H9 (cell line): ENCODE measurements around the gene MAGI1. TPM values are rescaled to one million over a fixed set of nuclear protein-coding genes. Genes with fewer than 3 reads are reported as not detected.

Experiments
- DNase-seq: peaks from one replicate; pipeline ENCODE4 v3.0.0-alpha.2; 2017
- H2AFZ ChIP-seq: one replicate; pipeline ENCODE4 v1.6.1; 2013; ENCODE audit warnings: mild to moderate bottlenecking, low read length, control low read depth, moderate library complexity
- H2AK5ac ChIP-seq: 2 replicates; pipeline ENCODE4 v1.6.1; 2013; ENCODE audit warnings: low read length, control low read depth, mixed read lengths; ENCODE audit not compliant: insufficient read length
- H2BK120ac ChIP-seq: one replicate; pipeline ENCODE4 v1.6.1; 2013; ENCODE audit warnings: low read depth, mild to moderate bottlenecking, low read length, control low read depth, inconsistent platforms; ENCODE audit not compliant: poor library complexity, severe bottlenecking
- H2BK12ac ChIP-seq: 2 replicates; pipeline ENCODE4 v1.6.1; 2013; ENCODE audit warnings: low read length, control low read depth, mixed read lengths, low read depth; ENCODE audit not compliant: insufficient read length
- H2BK15ac ChIP-seq: 2 replicates; pipeline ENCODE4 v1.6.1; 2013; ENCODE audit warnings: low read depth, low read length, control low read depth
- H2BK20ac ChIP-seq: one replicate; pipeline ENCODE4 v1.6.1; 2013; ENCODE audit warnings: low read depth, mild to moderate bottlenecking, low read length, control low read depth, inconsistent platforms; ENCODE audit not compliant: poor library complexity, severe bottlenecking
- H2BK5ac ChIP-seq: 2 replicates; pipeline ENCODE4 v1.6.1; 2013; ENCODE audit warnings: low read length, control low read depth, mixed read lengths; ENCODE audit not compliant: insufficient read length
- H3K14ac ChIP-seq: 2 replicates; pipeline ENCODE4 v1.6.1; 2013; ENCODE audit warnings: low read length, control low read depth; ENCODE audit not compliant: insufficient read depth
- H3K18ac ChIP-seq: 2 replicates; pipeline ENCODE4 v1.6.1; 2013; ENCODE audit warnings: low read depth, mild to moderate bottlenecking, mixed read lengths, low read length, control low read depth; ENCODE audit not compliant: insufficient read length
- H3K23ac ChIP-seq: 2 replicates; pipeline ENCODE4 v1.6.1; 2013; ENCODE audit warnings: low read length, control low read depth, mixed read lengths, low read depth; ENCODE audit not compliant: insufficient read length
- H3K23me2 ChIP-seq: 2 replicates; pipeline ENCODE4 v1.6.1; 2013; ENCODE audit warnings: low read depth, mild to moderate bottlenecking, mixed read lengths, low read length, control low read depth; ENCODE audit not compliant: insufficient read length, poor library complexity, severe bottlenecking
- H3K27ac ChIP-seq: 2 replicates; pipeline ENCODE4 v1.5.1; 2013; ENCODE audit warnings: low read length, control low read depth, mixed read lengths, low read depth; ENCODE audit not compliant: insufficient read length
- H3K27me3 ChIP-seq: 2 replicates; pipeline ENCODE4 v1.6.1; 2013; ENCODE audit warnings: low read length, control low read depth, inconsistent platforms; ENCODE audit not compliant: insufficient read depth
- H3K4ac ChIP-seq: 2 replicates; pipeline ENCODE4 v1.6.1; 2013; ENCODE audit warnings: low read depth, mild to moderate bottlenecking, control low read depth, inconsistent platforms, low read length, moderate library complexity
- H3K4me1 ChIP-seq: 2 replicates; pipeline ENCODE4 v1.6.1; 2013; ENCODE audit warnings: low read length, control low read depth, inconsistent platforms; ENCODE audit not compliant: insufficient read depth
- H3K4me2 ChIP-seq: 2 replicates; pipeline ENCODE4 v1.6.1; 2013; ENCODE audit warnings: low read length, control low read depth, mixed read lengths; ENCODE audit not compliant: insufficient read length, insufficient read depth
- H3K56ac ChIP-seq: 2 replicates; pipeline ENCODE4 v1.6.1; 2013; ENCODE audit warnings: low read depth, mild to moderate bottlenecking, mixed read lengths, low read length, control low read depth; ENCODE audit not compliant: insufficient read length
- H3K79me1 ChIP-seq: 2 replicates; pipeline ENCODE4 v1.6.1; 2013; ENCODE audit warnings: low read depth, mild to moderate bottlenecking, moderate library complexity, low read length, control low read depth, inconsistent platforms; ENCODE audit not compliant: insufficient read depth, poor library complexity, severe bottlenecking
- H3K79me2 ChIP-seq: 2 replicates; pipeline ENCODE4 v1.6.1; 2013; ENCODE audit warnings: low read length, control low read depth, inconsistent platforms; ENCODE audit not compliant: insufficient read depth
- H3K9ac ChIP-seq: 2 replicates; pipeline ENCODE4 v1.6.1; 2013; ENCODE audit warnings: low read length, control low read depth, mixed read lengths; ENCODE audit not compliant: insufficient read length; ENCODE audit errors: extremely low read depth
- H3K9me3 ChIP-seq: one replicate; pipeline ENCODE4 v1.6.1; 2013; ENCODE audit warnings: low read depth, low read length, inconsistent platforms; ENCODE audit not compliant: control insufficient read depth
- H3T11ph ChIP-seq: one replicate; pipeline ENCODE4 v1.6.1; 2013; ENCODE audit warnings: mild to moderate bottlenecking, low read length, control low read depth, inconsistent platforms
- H4K20me1 ChIP-seq: one replicate; pipeline ENCODE4 v1.6.1; 2013; ENCODE audit not compliant: control insufficient read depth, insufficient read length, insufficient read depth
- H4K5ac ChIP-seq: 2 replicates; pipeline ENCODE4 v1.6.1; 2013; ENCODE audit warnings: low read depth, mild to moderate bottlenecking, mixed read lengths, low read length, control low read depth; ENCODE audit not compliant: insufficient read length
- H4K8ac ChIP-seq: replicated peaks from 2 replicates; pipeline ENCODE4 v1.6.1; 2013; ENCODE audit warnings: low read length, control low read depth, mixed read lengths, low read depth; ENCODE audit not compliant: insufficient read length
- H4K91ac ChIP-seq: 2 replicates; pipeline ENCODE4 v1.6.1; 2013; ENCODE audit warnings: low read depth, mild to moderate bottlenecking, moderate library complexity, mixed read lengths, low read length, control low read depth; ENCODE audit not compliant: insufficient read length
- H3K27ac Mint-ChIP-seq, 3 experiments: 2 replicates in 2 of 3; 3 replicates in 1 of 3; pipeline ENCODE4 v1.8.0; 2020 to 2021; ENCODE audit warnings: mixed read lengths in 3 of 3, mild to moderate bottlenecking in 1 of 3, moderate library complexity in 1 of 3
- H3K27me3 Mint-ChIP-seq: 2 replicates; pipeline ENCODE4 v1.8.0; 2021; ENCODE audit warnings: low read depth, mild to moderate bottlenecking, moderate library complexity, mixed read lengths
- H3K36me3 Mint-ChIP-seq, 3 experiments: 2 replicates in 2 of 3; 3 replicates in 1 of 3; pipeline ENCODE4 v1.8.0; 2020 to 2021; ENCODE audit warnings: low read depth in 3 of 3, mixed read lengths in 3 of 3; ENCODE audit not compliant: insufficient read depth in 1 of 3
- H3K4me1 Mint-ChIP-seq, 2 experiments: 2 replicates each; pipeline ENCODE4 v1.8.0; 2020; ENCODE audit warnings: mixed read lengths in 2 of 2
- H3K4me3 Mint-ChIP-seq, 2 experiments: 2 replicates in 1 of 2; 3 replicates in 1 of 2; pipeline ENCODE4 v1.8.0; 2020 to 2021; ENCODE audit warnings: mild to moderate bottlenecking in 2 of 2, mixed read lengths in 2 of 2, moderate library complexity in 1 of 2
- H3K9me3 Mint-ChIP-seq, 2 experiments: 2 replicates in 1 of 2; 3 replicates in 1 of 2; pipeline ENCODE4 v1.8.0; 2020; ENCODE audit warnings: mild to moderate bottlenecking in 2 of 2, mixed read lengths in 2 of 2, moderate library complexity in 1 of 2
- CTCF ChIP-seq: fragments of 200-600 bp; sonication (generic); conservative IDR thresholded peaks from 3 replicates; pipeline ENCODE4 v1.8.0; 2021; ENCODE audit warnings: antibody characterized with exemption, mild to moderate bottlenecking
- WGBS: extraction: QIAGEN DNeasy Blood & Tissue Kit; methylation state at CpG from one replicate; pipeline ENCODE4 v1.1.7; 2013; ENCODE audit warnings: missing lambda C conversion rate, low lambda C conversion rate, mixed read lengths; ENCODE audit not compliant: insufficient read length; ENCODE audit errors: extremely low coverage; 5-methylcytosine and 5-hydroxymethylcytosine counted together
- total RNA-seq: library from RNA; stranded (reverse); gene quantifications from 2 replicates; pipeline ENCODE4 v1.2.1, GENCODE V29; 2021

Gene MAGI1
- total RNA-seq, 1 experiment from 2014 or later: 65.7 TPM

DNA sequence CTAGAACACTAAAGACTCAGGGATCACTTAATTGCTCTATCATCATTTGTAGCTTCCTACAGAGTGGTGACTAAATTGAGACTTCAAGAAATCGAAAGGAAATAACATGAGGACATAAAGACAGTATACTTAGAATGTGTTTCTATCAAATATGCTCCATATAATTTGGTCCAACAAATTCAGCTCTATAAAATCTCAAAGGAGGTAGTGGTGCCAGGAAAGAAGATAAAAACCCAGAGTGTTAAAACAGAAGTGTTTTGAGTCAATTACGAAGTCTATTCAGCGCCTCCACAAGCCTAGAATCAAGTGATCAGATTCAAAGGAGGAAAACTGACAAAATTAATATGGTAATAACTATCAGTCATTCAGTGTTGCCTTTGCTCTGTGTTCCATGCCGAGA, 22.9 kb downstream of the MAGI1 start:
- H3K4me1 ChIP-seq: peaks cover 14% of the 10 kb centered on the region
- peaks cover 12% of the 10 kb centered on the region; the same call in 1 of the 2 replicates for H3K79me2 ChIP-seq
- no peak overlapping the region for H2BK15ac ChIP-seq
- Mint-ChIP-seq H3K9me3 (no peaks in the 10 kb centered on the region), H3K4me3 (no peak overlapping the region), H3K27ac (no peak overlapping the region), H3K27me3 (no peaks in the 10 kb centered on the region), H3K36me3 (no peaks in the 10 kb centered on the region), H3K4me1 (peaks cover 48 to 51% of the 10 kb centered on the region in 2 experiments)
- no peak for DNase-seq
- no peak overlapping the region for H2BK120ac ChIP-seq
- H3K27me3 ChIP-seq: no peaks in the 10 kb centered on the region
- H3K4me2 ChIP-seq: no peak overlapping the region
- H2BK12ac ChIP-seq: no peak overlapping the region
- no peaks in the 10 kb centered on the region for H3K23me2 ChIP-seq
- no peak overlapping the region for H3K23ac ChIP-seq
- no peak overlapping the region for H3K14ac ChIP-seq
- H2BK20ac ChIP-seq: no peak overlapping the region
- H4K91ac ChIP-seq: no peak overlapping the region
- no peak overlapping the region for H2BK5ac ChIP-seq
- no peak overlapping the region for H3K56ac ChIP-seq
- H3K9me3 ChIP-seq: no peaks in the 10 kb centered on the region
- H2AFZ ChIP-seq: no peak overlapping the region
- WGBS: no CpG with 5 or more reads among the region's 4 CpGs
- no peak overlapping the region for H4K8ac ChIP-seq
- H4K5ac ChIP-seq: no peak overlapping the region
- H3K9ac ChIP-seq: no peak overlapping the region
- no peaks in the 10 kb centered on the region for H3K79me1 ChIP-seq
- H4K20me1 ChIP-seq: peaks cover 2% of the 10 kb centered on the region
- no peak for TF ChIP-seq CTCF
- no peak overlapping the region for H3K4ac ChIP-seq
- no peak overlapping the region for H3K27ac ChIP-seq
- no peak overlapping the region for H3K18ac ChIP-seq
- H3T11ph ChIP-seq: no peak overlapping the region
- no peak overlapping the region for H2AK5ac ChIP-seq
